NK-92 (cell line): ENCODE measurements around the gene MICALL2.
A peak's percentile ranks its signal among the peaks of the same experiment; 100 is the strongest.

Experiments used
- DNase-seq: peaks from one replicate; lab custom pipeline; 2025; ENCODE audit not compliant: unreplicated experiment; lab: John Stamatoyannopoulos, UW

The MICALL2 gene

DNA sequence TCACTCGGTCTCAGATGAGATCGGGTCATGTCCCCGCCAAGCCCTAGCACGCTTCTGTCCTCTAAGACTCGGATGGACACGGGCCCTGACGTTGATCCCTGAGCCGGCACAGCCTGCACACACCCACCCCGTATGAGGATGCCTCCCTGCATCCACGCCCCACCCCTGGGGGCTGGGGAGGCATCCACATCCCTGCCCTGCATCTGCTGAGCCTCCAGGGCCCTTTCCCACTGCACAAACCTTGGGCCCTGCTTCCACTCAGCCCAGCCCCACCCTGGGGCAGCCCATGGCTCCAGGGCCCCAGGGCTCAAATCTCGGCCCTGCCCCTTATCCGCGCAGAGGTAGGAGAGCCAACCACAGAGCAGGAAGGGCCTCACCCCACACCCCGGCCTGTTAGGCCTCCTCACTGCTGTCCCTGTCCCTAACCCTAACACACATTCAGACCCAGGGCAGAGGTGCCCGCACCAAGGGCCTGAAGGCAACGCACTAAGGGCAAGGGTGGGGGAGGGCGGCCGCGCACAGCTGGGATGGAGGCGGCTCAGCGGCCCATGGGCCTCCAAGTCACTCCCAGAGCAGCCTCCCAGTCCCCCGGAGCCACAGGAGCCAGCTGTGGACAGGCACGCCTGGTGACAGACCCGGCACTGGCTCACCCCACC is 9.5 kb upstream of the MICALL2 start:
- no peak for DNase-seq

DNA sequence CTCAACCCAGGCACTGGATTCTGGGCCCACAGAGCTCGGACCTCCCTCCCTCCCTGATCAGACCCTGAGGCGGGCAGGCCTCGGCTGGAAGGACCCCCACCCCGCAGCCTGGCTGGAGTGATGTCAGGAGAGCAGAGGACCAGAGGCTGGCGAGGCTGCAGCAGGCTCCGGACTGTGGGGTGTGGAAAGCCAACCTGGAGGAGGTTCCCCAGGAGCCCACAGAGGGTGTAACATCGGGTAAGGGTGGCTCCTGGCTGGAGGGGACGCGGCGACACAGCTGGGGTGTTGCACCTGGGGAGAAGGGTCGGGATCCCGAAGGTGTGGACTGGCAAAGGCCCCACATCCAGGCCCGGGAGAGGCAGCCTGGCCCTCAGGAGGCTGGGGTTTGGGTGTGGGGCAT is 8.9 kb upstream of the MICALL2 start:
- no peak for DNase-seq

DNA sequence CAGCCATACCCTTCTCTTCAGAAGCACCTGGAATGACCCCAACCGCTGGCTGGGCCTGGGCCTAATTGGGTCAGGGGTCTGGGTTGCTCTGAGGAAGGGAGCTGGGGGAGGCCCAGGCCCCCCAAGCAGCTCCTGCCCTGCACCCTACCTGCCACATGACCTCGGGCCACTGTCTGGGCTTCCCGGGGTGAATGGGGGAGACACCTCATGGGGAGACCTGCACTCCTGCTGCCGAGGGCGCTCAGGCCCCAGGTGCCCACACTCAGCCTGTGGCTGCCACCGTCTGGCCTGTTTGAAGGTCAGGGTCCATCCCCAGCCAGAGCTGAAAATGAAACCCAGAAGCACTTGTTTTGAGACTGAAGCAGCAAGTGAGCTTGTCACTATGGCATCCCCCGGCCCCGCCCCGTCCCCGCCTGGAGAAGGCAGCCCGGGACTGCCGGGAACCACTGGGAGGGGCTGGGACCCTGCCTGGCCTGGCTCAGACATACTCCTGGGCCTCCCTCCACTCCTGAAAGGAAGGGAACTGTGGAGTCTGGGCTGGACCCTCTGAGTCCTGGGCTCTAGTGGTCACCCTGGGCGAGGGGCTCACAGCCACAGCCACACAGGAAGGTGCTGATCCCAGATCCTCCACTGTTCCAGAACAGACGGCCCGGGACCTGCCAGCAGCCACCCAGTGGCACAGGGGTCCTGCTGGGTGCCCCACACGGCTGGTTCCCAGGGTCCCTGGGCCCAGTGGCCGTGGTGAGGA is 7.4 kb upstream of the MICALL2 start:
- DNase-seq: no peak

DNA sequence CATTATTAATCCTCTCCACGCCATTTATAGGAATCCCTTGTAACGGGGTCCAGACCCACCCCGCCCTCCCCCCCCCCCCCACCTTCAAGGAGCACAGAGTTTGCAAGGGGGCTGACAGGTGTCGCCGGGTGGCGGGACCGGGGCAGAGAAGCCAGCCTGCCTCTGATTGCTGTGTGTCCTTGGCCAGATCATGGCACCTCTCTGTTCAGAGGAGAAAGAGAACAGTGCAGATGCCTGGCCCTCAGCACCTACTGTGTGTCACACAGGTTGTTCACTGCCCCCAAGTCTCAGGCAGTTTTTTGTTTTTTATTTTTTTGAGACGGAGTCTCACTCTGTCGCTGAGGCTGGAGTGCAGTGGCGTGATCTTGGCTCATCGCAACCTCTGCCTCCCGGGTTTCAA is 5.4 kb upstream of the MICALL2 start:
- DNase-seq: no peak

DNA sequence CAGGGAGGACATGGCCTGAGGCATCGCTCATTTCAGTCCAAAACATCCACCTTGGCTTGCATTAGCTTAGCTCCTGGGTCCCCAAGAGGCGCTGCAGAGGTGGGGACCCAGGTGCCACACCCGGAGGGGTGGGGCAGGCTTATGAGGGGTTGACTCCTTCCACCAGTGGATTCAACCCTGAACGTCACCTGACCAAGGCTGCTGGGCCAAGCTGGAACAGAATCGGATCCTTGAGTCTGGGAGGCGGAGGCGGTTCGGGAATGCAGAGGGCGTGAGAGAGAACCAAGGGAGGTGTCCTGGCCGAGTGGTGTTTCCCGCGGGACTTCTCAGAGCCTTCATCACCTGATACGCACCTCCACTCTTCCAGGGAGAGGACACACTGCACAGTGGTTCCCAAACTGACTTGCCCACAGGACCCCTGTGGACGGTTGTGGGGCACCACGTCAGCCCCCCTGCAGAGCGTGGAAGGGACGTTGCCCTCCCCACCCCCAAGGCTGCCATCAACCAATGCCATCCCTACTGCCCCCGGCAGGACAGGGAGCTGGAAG is 4.5 kb upstream of the MICALL2 start:
- DNase-seq: no peak

DNA sequence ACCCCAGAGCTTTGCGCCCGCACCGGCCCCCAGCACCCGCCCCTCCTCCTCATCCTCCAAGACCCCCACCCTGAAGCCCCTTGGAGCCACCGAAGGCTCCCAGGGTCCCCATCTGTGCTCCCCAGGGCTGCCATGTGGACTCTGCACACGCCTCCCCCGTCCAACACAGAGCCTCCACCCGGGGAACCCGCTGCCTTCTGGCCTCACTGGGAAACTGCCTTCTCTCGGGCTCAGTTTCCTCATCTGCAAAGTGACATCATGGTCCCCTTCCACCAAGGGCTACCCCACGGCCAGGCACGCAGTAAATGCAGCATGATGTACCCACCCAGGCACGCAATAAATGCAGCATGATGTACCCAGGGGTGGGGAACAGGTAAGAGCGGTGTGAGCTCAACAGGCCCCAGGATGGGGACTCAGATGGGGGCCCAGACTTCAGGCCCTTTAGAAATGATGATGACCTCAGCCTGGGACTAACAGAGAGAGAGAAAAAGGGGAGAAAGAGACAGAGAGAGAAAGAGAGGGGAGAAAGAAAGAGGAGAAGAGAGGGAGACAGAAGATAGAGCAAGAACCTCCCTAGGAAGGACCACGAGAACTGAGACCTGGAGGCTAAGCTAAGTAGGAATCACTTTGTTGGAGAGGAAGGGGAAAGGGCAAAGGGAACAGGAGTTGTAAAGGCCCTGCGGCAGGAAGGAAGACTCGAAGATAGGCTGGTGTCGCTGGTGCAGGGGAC is 2.5 kb upstream of the MICALL2 start:
- no peak for DNase-seq

DNA sequence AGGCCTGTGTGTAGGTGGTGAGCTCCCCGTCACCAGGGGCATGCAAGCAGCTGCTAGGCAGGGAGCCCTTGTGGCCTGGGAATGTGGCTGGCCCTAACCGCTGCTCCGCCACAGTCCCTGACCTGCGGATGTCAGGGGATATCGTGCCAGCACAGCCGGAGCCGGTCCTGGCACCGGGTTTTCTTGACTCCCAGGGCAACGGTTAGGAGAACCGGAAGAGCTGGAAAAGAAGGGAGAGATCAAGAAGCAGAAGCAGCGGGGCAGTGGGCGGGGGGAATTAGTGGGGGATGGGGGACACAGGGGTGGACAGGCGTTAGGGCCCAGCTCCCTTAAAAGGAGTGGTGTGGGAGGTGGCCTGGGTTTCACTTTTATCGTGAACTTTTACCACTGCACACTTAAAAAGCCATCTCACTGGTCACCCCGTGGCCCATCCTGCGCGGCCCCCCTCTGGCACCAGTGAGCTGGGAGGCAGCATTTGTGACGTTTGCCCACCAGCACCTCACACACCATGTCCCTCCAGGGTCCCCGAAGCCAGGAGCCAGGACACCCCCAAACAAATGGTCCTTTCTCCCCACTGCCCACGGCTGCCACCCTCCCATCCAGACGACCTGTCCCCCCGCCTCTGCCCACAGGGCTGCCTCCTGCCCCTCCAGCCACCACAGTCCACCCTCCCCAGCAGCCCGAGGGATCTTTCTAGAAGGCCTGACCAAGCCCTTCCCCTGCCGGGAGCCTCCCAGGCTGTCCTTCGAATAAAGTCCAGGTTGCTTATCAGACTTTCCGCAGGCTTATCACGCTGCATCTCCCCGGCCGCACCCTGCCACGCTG is 1.8 kb upstream of the MICALL2 start:
- no peak for DNase-seq

DNA sequence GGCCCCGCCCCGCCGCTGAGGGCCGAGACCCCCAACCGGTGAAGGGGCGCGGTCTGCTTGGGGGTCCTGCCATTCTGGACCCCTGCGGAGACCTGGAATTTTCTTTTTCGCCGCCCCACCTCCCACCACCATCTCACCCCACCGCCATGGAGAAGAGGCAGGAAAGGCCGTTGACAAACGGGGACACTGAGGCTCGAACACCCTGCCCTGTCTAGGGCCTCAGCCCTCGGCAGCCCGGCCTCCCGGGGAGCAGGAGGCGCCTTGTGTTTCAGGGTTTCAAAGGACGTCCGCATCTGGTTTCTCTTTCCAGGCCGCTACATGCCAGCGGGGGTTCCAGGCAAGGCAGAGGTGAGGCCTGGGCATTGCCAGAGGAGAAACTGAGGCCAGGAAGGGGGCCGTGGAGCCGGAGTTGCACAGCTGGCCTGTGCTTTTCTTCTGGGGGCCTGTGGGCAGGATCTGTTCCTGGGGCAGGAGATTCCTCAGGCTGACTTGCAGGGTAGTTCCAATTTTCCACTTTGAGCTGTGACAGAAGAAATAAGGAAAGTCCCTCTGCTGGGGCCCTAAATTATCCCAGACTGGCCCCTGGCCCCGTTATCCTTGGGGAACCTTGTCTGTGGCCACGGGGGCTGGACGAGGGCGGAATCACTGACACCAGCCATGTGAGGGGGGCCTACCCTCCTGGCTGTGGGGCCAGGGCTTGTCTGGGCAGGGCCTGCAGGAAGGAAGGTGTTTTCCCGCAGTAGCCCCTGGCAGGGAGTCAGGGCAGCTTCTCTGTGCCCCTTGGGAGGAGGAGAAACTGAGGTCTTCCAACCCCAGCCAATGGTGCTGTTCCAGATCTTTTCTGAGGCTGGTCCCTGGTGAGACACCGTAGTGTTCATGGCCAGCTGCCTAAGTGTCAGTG is 900 bp upstream of the MICALL2 start:
- no peak for DNase-seq

DNA sequence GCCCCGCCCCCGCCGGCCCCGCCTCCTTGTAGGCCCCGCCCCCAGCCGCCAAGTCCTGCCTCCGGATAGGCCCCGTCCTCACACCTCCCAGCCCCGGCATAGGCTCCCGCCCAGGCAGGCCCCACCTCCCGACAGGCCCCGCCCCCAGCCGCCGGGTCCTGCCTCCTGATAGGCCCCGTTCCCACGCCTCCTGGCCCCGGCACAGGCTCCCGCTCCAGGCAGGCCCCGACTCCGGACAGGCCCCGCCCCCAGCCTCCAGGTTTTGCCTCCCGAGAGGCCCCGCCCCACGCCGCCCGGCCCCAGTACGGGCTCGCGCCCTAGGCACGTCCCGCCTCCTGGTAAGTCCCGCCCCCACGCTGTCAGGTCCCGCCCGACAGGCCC is 232 bp upstream of the MICALL2 start:
- peak; percentile 91 for DNase-seq

DNA sequence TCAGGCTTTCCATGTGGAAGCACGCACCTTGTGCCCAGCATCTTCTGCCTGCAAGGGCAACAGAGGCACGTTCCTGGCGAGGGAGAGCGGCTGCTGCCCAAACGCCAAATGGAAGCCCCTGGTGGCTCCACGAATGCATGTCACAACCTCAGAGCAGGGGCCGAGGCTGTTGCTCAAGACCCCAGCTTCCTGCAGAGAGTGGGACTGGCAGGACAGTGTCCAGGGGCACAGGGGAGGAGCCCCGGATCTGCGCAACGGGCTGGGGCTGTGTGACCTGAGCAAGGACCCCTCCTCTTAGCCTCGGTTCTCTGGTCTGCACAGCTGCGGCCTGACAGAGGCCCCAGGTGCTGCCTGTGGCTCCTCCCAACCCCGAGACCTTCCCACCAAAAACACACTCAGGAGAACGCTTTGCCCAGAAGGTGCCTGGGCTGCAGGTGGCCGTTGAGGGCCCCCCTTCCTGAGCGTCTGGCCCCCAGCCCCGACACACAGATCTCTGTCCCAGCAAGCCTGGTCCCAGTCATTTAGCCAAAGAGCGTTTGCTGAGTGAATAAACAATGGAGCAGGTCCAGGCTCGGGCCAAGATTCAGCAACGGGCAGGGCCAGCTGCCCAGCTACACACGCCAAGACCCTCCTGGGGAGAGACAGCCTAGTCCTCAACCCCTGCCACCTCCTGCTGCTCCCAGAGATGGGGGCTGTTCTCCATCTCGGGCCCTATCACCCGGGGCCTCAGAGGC is 1.2 kb downstream of the MICALL2 start:
- DNase-seq: no peak

DNA sequence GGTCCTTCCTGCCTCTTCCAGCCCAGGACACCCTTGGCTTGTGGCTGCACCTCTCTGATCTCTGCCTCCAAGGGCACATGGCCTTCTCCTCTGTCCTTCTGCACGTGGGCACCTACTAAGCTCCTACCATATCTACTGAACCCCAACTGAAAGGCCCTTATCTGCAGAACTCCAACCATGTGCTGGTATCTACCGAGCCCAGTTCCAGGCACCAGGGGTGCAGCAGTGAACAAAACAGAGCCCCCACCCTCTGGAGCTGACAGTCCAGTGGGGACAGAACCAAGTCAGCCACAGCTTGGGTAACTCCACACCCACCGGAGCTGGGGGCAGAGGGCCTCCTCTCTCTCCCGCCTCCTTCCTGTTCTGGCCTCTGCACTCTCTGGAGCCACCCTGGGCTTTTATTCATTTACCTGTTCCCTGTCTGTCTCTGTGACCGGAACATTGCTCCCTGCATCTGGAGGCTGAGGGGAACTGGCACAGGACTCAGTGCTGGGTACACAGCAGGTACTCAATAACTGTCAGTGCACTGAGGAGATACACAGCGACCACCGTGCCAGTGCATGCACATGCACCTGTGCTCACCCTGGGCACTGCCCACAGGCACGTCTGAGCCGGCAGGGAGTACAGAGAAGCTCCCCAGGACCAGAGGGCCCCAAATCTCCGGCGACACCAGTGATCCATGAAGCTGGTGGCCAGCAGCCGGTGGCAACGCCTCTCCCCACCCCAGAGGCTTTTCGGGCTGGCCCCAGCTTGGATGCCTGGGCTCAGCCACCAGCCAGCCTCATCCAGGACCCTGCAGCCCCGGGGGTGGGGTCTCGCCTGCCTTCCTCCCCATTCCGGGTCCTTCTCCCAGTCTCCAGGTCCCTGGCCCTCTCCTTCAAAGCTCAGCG is 2.0 kb downstream of the MICALL2 start:
- DNase-seq: no peak

DNA sequence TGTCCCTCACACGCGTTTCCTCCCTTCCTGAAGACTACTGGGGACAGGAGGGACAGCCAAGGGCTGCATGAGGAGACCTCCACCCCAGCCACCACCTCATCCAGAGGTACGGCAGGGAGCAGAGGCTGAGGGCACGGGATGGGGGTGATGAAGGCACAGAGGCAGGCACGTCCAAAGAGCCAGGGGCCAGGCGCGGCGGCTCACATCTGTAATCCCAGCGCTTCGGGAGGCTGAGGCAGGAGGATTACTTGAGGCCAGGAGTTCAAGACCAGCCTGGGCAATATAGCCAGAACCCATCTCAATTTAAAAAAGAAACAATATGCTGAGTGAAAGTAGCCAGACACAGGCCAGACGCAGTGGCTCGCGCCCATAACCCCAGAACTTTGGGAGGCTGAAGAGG is 3.3 kb downstream of the MICALL2 start:
- DNase-seq: no peak

DNA sequence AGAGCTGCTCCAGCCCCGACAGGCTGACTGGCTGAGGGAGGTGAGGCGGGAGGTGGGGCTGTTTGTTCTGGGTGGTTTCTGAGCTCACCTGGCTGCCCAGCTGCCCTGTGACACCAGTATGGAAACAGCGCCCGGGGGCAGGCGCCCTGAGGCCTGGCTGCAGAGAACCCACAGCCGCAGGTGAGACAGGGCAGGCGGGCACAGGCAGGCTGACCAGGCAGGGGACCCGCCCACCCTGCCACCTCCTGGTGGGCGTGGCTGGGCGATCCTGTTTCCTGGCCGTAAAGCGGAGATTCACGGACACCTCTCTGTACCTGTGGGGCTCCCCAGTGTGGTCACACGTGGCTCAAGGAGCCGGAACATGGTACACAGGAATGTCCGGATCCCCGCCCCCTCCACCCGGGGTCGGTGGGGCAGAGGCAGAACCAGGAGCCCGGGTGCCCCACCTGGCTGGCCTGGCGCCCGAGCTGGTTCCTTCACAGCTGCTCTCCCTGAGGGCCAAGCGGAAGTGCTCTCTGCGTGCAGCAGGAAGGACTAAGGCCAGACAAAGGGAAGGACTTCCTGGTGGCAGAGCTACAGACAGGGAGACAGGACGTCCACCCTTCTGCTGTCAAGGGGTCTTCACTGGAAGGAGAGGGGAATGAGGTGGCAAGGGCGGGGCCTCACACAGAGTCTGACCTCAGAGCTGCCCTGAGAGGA is 3.9 kb downstream of the MICALL2 start:
- no peak for DNase-seq

DNA sequence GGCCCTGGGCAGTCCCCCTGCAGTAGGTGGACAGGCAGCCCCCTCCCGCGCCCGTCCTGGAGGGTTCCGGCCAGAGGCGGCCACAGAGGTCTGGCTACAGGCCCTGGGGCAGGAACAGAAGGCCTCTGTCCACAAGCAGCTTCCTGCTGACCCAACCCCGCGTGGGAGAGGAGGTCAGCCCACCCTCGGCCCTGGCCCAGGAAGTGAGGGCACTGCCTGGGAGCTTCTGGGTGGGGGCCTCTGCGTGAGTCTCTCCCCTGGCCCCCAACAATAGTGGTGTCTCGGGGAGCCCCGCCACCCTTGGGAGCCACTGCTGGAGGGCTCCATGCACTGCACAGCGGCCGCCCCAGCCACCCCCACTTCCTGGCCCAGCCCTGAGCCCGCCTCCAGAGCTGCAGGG is 4.7 kb downstream of the MICALL2 start:
- DNase-seq: no peak

DNA sequence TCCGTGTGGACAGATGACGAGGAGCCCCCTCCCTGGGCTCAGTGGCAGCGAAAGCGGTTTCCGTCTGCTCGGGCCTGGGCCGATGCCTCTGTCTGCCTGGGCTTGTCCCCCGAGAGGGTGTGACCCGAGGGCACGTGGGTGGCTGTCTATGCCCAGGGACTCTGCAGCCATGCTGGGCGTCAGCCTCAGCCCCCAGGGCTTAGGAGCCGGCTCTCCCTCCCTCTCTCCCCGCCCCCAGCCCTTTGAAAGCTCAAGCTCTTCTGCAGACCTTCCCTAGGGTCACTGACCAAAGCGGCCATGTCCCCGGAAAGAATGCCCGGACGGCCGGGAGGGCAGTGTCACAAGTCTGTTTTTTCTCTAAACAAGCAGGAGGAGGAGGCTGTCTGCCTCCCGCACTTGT is 7.1 kb downstream of the MICALL2 start:
- no peak for DNase-seq

DNA sequence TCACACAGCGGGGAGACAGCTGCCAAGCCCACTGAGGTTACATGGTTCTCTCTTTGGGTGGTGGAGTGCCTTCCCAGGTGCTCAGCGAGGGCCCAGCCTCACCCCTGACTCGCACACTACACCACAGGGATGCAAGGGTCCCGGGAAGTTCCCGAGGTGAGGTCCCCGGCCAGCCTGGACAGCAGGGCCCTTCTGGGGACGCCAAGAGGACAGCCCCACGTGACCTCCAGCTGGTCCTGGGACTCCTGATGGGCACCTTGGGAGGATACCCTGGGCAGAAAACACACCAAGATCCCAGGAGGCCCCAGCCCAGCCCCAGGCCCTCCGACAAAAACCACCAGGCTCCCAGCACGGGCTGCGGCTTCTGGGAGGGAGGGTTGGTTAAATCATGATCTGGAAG is 8.3 kb downstream of the MICALL2 start:
- DNase-seq: no peak

DNA sequence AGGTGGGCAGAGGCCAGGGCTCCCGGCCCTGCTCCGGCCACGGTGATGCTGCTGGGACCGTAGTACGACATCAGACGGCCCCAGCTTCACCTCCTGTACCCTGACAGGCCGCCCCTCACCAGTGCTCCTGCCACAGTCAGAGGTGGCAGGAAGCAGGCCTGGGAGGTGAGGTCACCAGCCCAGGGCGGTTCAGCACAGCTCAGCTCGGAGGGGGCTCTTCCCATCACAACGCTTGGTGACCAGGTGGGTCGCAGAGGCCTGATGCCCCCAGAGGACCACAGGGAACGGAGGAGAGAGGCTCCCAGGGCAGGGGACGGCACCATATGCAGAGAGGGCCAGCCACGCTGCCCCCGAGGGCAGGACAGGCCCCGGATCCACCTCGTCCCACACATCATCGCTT is 8.8 kb downstream of the MICALL2 start:
- no peak for DNase-seq

DNA sequence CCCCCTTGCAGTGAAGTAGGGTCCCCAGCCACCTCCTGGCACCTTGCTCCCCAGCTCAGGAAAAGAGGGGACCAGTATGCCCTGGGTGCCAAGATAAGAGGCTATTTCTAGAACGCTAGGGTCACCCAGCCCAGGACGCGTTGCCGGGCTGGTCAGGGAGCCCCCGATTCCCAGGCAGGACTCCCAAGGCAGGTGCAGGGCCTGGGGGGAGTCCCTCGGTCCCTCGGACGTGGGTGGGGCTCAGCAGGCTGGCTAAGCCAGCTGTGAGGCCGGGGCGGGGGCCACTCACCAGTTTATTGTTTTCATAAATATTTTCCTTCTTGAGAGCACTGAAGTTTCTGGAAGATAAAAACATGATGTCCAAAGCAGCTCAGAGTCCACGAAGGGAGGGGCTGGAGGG is 9.3 kb downstream of the MICALL2 start:
- DNase-seq: no peak
